ENCODE results near the gene ITGB1.

Gene ITGB1

DNA sequence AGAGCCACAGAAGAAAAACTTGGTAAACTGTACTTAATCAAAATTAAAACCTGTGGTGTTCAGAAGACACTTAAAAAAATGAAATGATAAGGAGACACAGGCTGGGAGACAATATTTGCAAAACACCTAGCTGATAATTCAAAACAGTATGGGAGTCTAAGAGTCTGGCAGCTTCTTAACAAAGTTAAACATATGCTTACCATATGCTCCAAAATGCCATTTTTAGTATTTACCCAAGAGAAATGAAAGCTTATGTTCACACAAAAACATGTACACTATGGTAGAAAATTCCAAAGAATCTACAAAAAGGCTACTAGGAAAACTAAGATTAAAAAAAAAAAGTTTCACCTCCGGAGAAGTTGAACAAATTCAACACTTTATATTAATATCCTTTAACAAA is 48.6 kb downstream of the ITGB1 start:
- H3K9me2 ChIP-seq (ENCODE audit: low read depth, low read length) = no peaks in the 10 kb centered on the region
- H3K4me1 ChIP-seq (ENCODE audit: insufficient read depth, low read length, severe bottlenecking) = no peaks in the 10 kb centered on the region
- TF ChIP-seq, protein P1, sequence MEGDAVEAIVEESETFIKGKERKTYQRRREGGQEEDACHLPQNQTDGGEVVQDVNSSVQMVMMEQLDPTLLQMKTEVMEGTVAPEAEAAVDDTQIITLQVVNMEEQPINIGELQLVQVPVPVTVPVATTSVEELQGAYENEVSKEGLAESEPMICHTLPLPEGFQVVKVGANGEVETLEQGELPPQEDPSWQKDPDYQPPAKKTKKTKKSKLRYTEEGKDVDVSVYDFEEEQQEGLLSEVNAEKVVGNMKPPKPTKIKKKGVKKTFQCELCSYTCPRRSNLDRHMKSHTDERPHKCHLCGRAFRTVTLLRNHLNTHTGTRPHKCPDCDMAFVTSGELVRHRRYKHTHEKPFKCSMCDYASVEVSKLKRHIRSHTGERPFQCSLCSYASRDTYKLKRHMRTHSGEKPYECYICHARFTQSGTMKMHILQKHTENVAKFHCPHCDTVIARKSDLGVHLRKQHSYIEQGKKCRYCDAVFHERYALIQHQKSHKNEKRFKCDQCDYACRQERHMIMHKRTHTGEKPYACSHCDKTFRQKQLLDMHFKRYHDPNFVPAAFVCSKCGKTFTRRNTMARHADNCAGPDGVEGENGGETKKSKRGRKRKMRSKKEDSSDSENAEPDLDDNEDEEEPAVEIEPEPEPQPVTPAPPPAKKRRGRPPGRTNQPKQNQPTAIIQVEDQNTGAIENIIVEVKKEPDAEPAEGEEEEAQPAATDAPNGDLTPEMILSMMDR (IDR thresholded peaks at IDR 0.05; ENCODE audit: low read length) = no peak
- no peak for TF ChIP-seq EZH2 (IDR thresholded peaks at IDR 0.05; ENCODE audit: borderline replicate concordance, low read length)
- no peaks in the 10 kb centered on the region for H3F3A ChIP-seq (ENCODE audit: insufficient read depth, low read length)
- H4K20me1 ChIP-seq (ENCODE audit: insufficient read depth, low read length) = no peaks in the 10 kb centered on the region
- H3K4me2 ChIP-seq (ENCODE audit: low read length) = no peak overlapping the region
- no peaks in the 10 kb centered on the region for H3K27me3 ChIP-seq (ENCODE audit: insufficient read depth, low read length)
- H3K36me3 ChIP-seq (ENCODE audit: insufficient read depth, low read length) = peaks cover 19% of the 10 kb centered on the region
- no peak overlapping the region for H3K9ac ChIP-seq (ENCODE audit: low read length)
- no peak overlapping the region for H3K27ac ChIP-seq (ENCODE audit: low read depth, low read length, poor library complexity, severe bottlenecking)
- no peak overlapping the region for H3K4me3 ChIP-seq (ENCODE audit: low read depth, low read length, poor library complexity, severe bottlenecking)
- H3K9me3 ChIP-seq (ENCODE audit: low read length) = no peaks in the 10 kb centered on the region
- no peaks in the 10 kb centered on the region for H3K79me2 ChIP-seq (ENCODE audit: insufficient read depth, low read length)
- no peak overlapping the region for H2AFZ ChIP-seq (ENCODE audit: low read length)

DNA sequence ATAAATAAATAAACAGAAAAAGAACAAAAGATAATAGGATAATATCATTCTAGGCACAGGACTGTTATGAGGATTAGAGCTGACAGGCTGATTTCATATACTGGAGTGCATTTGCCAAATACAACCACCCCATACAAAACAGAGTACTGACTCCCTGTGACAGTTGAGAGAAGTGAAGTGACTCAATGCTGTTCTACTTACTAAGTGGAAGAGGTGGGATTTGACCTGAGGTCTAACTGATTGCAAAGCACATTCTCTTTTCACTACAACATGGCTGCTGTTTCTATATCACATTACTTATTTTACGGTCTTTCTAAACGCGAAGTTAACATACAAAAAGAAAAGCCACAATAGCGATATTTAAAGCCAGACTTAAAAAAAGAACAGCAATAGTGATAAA is 51.4 kb downstream of the ITGB1 start:
- Histone ChIP-seq H3F3A (ENCODE audit: insufficient read depth, low read length) (no peaks in the 10 kb centered on the region), H3K9me2 (ENCODE audit: low read depth, low read length) (no peaks in the 10 kb centered on the region), H3K4me2 (ENCODE audit: low read length) (no peak overlapping the region), H4K20me1 (ENCODE audit: insufficient read depth, low read length) (no peaks in the 10 kb centered on the region), H3K27ac (ENCODE audit: low read depth, low read length, poor library complexity, severe bottlenecking) (no peak overlapping the region), H3K9me3 (ENCODE audit: low read length) (no peaks in the 10 kb centered on the region), H3K79me2 (ENCODE audit: insufficient read depth, low read length) (no peaks in the 10 kb centered on the region), H3K36me3 (ENCODE audit: insufficient read depth, low read length) (peaks cover 14% of the 10 kb centered on the region), H3K4me3 (ENCODE audit: low read depth, low read length, poor library complexity, severe bottlenecking) (no peak overlapping the region), H3K9ac (ENCODE audit: low read length) (no peak overlapping the region), H3K4me1 (ENCODE audit: insufficient read depth, low read length, severe bottlenecking) (no peaks in the 10 kb centered on the region), H3K27me3 (ENCODE audit: insufficient read depth, low read length) (no peaks in the 10 kb centered on the region), H2AFZ (ENCODE audit: low read length) (no peak overlapping the region)
- TF ChIP-seq, protein P1 (IDR thresholded peaks at IDR 0.05; ENCODE audit: low read length) = no peak
- no peak for TF ChIP-seq EZH2 (IDR thresholded peaks at IDR 0.05; ENCODE audit: borderline replicate concordance, low read length)

DNA sequence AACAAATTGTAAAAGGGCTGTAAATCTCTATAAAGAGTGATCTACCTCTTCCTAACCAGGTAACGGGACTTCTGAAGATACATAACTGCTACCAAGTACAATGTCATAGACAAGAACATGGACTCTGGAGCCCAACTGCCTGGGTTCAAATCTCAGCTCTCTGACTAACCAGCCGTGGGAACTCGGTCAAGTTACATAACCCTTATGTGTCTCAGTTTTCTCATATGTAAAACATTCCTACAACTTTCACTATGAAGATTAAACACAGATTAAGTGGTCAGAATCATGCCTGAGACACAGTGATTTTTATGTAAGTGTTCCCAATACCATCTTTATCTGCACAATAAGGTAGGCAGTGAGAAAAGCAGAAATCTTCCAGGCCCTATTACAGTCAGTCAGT is 52.6 kb downstream of the ITGB1 start:
- Histone ChIP-seq H3K27me3 (ENCODE audit: insufficient read depth, low read length) (no peaks in the 10 kb centered on the region), H3K36me3 (ENCODE audit: insufficient read depth, low read length) (peaks cover 8% of the 10 kb centered on the region; the same call in 1 of the 2 replicates), H3K4me3 (ENCODE audit: low read depth, low read length, poor library complexity, severe bottlenecking) (no peak overlapping the region), H3K79me2 (ENCODE audit: insufficient read depth, low read length) (no peaks in the 10 kb centered on the region), H3K9me3 (ENCODE audit: low read length) (no peaks in the 10 kb centered on the region), H2AFZ (ENCODE audit: low read length) (no peak overlapping the region), H3K9ac (ENCODE audit: low read length) (no peak overlapping the region), H3K4me2 (ENCODE audit: low read length) (no peak overlapping the region), H3K4me1 (ENCODE audit: insufficient read depth, low read length, severe bottlenecking) (no peaks in the 10 kb centered on the region), H4K20me1 (ENCODE audit: insufficient read depth, low read length) (no peaks in the 10 kb centered on the region), H3F3A (ENCODE audit: insufficient read depth, low read length) (no peaks in the 10 kb centered on the region), H3K27ac (ENCODE audit: low read depth, low read length, poor library complexity, severe bottlenecking) (no peak overlapping the region), H3K9me2 (ENCODE audit: low read depth, low read length) (no peaks in the 10 kb centered on the region)
- no peak for TF ChIP-seq EZH2 (IDR thresholded peaks at IDR 0.05; ENCODE audit: borderline replicate concordance, low read length)
- TF ChIP-seq, protein P1 (IDR thresholded peaks at IDR 0.05; ENCODE audit: low read length) = no peak

Measured in OCI-LY1 (cell line).